ENCODE data around the gene SOCS1. TPM values are rescaled to one million over a fixed set of nuclear protein-coding genes. Genes with fewer than 3 reads are reported as not detected.

SOCS1 gene
- total RNA-seq, 1 donor from 2014 or later, result 1.6 TPM

DNA sequence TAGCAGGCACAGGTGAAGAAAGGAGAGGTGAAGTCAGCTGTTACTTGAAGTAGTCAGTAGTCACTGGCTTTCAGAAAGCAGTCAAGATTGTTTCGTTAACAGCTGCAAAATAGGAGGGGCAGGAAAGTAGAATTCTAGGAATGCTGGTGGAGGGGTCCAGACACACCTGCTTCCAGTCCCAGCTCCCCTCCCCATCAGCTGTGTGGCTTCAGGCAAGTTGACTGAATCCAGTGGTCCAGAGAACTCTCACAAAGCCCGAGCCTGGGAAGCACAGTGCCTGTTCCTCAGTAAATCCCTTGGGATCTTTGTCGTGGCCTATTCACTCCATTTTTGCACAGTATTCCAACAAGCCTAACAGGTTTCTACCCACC, 4.6 kb upstream of the SOCS1 start:
- no peaks in the 10 kb centered on the region for H3K9me3 Mint-ChIP-seq
- DNase-seq (ENCODE audit: low spot score), result no peak
- Histone ChIP-seq H3K79me2 (ENCODE audit: low read depth) (no peaks in the 10 kb centered on the region), H4K20me1 (ENCODE audit: low read depth) (no peaks in the 10 kb centered on the region), H3K27ac (no peak overlapping the region), H3F3A (ENCODE audit: low read depth) (peaks cover 6% of the 10 kb centered on the region), H2AFZ (replicated peaks) (no peak overlapping the region), H3K9ac (no peak overlapping the region), H3K4me3 (no peak overlapping the region), H3K27me3 (peaks cover 6% of the 10 kb centered on the region), H3K4me1 (peaks cover 3% of the 10 kb centered on the region), H3K9me3 (ENCODE audit: low read depth) (no peaks in the 10 kb centered on the region), H3K4me2 (no peak overlapping the region), H3K36me3 (no peaks in the 10 kb centered on the region)
- H3K4me1 Mint-ChIP-seq, result peaks cover 6% of the 10 kb centered on the region
- H3K27ac Mint-ChIP-seq, result no peak overlapping the region
- H3K4me3 Mint-ChIP-seq, result no peak overlapping the region
- peaks cover 10% of the 10 kb centered on the region for H3K27me3 Mint-ChIP-seq (ENCODE audit: insufficient read depth, low read depth)
- no peak for TF ChIP-seq EZH2 (IDR thresholded peaks at IDR 0.05)
- no peak for TF ChIP-seq CTCF (IDR thresholded peaks at IDR 0.05)
- TF ChIP-seq EZH2phosphoT487 (IDR thresholded peaks at IDR 0.05), result no peak
- H3K36me3 Mint-ChIP-seq, result no peaks in the 10 kb centered on the region

- H3F3A ChIP-seq (ENCODE audit: low read depth), result peaks cover 6% of the 10 kb centered on the region
- no peak overlapping the region for H3K4me3 ChIP-seq
- Mint-ChIP-seq H3K4me3 (no peak overlapping the region), H3K27me3 (ENCODE audit: insufficient read depth, low read depth) (peaks cover 10% of the 10 kb centered on the region), H3K9me3 (no peaks in the 10 kb centered on the region), H3K36me3 (no peaks in the 10 kb centered on the region), H3K27ac (no peak overlapping the region), H3K4me1 (peaks cover 6% of the 10 kb centered on the region)
- H3K27me3 ChIP-seq, result peaks cover 12% of the 10 kb centered on the region
- no peak for DNase-seq (ENCODE audit: low spot score)
- no peak overlapping the region for H2AFZ ChIP-seq (replicated peaks)
- H3K9ac ChIP-seq, result no peak overlapping the region
- no peaks in the 10 kb centered on the region for H3K9me3 ChIP-seq (ENCODE audit: low read depth)
- H3K36me3 ChIP-seq, result no peaks in the 10 kb centered on the region
- no peaks in the 10 kb centered on the region for H4K20me1 ChIP-seq (ENCODE audit: low read depth)
- H3K4me1 ChIP-seq, result peaks cover 4% of the 10 kb centered on the region
- no peak overlapping the region for H3K27ac ChIP-seq
- no peaks in the 10 kb centered on the region for H3K79me2 ChIP-seq (ENCODE audit: low read depth)
- TF ChIP-seq EZH2 (IDR thresholded peaks at IDR 0.05) (no peak), EZH2phosphoT487 (IDR thresholded peaks at IDR 0.05) (no peak), CTCF (IDR thresholded peaks at IDR 0.05) (no peak)
- no peak overlapping the region for H3K4me2 ChIP-seq
Measured at GRCh38 chr16:11259655-11260595, 3.9 kb upstream of the SOCS1 start.

DNA sequence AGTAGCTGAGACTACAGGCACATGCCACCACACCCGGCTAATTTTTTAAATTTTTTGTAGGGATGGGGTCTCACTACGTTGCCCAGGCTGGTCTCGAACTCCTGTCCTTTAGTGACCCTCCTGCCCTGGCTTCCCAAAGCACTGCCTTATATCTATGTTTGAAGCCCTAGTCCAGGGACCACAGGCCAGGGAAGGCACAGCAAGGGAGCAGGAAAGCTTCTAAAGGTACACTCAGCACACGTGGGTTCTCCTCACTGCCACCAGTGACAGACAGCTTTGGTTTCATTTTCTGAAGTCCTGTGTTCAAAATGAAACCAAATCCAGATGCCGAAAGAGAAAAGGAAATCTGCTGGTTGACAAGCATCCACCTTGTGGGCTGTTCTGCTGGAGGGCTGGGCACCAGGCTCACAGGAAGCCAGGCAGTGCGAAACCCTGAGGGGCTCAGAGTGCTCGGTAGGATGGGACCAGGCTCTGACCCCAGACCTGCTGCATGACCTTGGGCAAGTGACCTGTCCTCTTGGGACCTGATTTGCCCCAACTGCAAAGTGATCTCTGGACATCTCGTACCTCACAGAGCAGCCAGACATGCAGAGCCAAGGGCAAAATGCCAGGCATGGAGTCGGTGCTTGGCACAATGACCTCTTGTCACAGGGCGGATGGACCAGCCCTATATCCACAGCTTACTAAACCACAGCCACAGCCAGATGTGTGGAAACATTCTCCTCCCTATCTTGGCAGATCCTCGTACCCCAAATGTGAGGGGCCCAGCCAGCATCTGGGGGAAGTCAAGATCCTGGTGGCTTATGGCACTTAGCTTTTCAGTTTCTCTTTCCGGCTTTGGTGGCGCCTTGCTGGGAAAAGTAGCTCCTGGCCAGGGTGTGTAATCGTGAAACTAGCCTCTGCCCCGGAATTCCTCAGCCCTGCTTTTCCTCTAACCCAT, 2.8 kb upstream of the SOCS1 start:
- Mint-ChIP-seq H3K9me3 (no peaks in the 10 kb centered on the region), H3K4me3 (no peak overlapping the region), H3K36me3 (no peaks in the 10 kb centered on the region), H3K4me1 (peaks cover 6% of the 10 kb centered on the region), H3K27ac (no peak overlapping the region), H3K27me3 (ENCODE audit: insufficient read depth, low read depth) (peaks cover 12% of the 10 kb centered on the region)
- Histone ChIP-seq H3K27me3 (peaks cover 23% of the 10 kb centered on the region), H2AFZ (replicated peaks) (no peak overlapping the region), H4K20me1 (ENCODE audit: low read depth) (peaks cover 8% of the 10 kb centered on the region), H3K27ac (no peak overlapping the region), H3K4me3 (no peak overlapping the region), H3K4me1 (peaks cover 9% of the 10 kb centered on the region), H3K4me2 (no peak overlapping the region), H3F3A (ENCODE audit: low read depth) (peaks cover 6% of the 10 kb centered on the region), H3K9me3 (ENCODE audit: low read depth) (no peaks in the 10 kb centered on the region), H3K79me2 (ENCODE audit: low read depth) (no peaks in the 10 kb centered on the region), H3K9ac (no peak overlapping the region), H3K36me3 (no peaks in the 10 kb centered on the region)
- DNase-seq (ENCODE audit: low spot score), result no peak
- TF ChIP-seq CTCF (IDR thresholded peaks at IDR 0.05) (no peak), EZH2phosphoT487 (IDR thresholded peaks at IDR 0.05) (no peak), EZH2 (IDR thresholded peaks at IDR 0.05) (no peak)

All from neural progenitor cell (in vitro differentiated cells).